Smooth muscle cell (in vitro differentiated cells): ENCODE data around the gene TMEM18. TPM values are rescaled to one million over a fixed set of nuclear protein-coding genes. Genes with fewer than 3 reads are reported as not detected.

Source experiments
- DNase-seq: peaks from one replicate; lab custom pipeline; 2025; ENCODE audit not compliant: unreplicated experiment; lab: John Stamatoyannopoulos, UW
- H2AFZ ChIP-seq: fragments of 200-600 bp; sonication (generic); 2 replicates; pipeline ENCODE4 v1.6.0; 2016; ENCODE audit warnings: antibody characterized with exemption, low read depth, mild to moderate bottlenecking
- H3F3A ChIP-seq: fragments of 200-600 bp; sonication (generic); 2 replicates; pipeline ENCODE4 v1.6.0; 2017; ENCODE audit warnings: antibody characterized with exemption, low read depth
- H3K27ac ChIP-seq: fragments of 200-600 bp; sonication (generic); 2 replicates; pipeline ENCODE4 v1.5.1; 2016; ENCODE audit warnings: low read depth, mild to moderate bottlenecking
- H3K27me3 ChIP-seq: fragments of 200-600 bp; sonication (generic); 2 replicates; pipeline ENCODE4 v1.6.1; 2016; ENCODE audit warnings: low read depth, mild to moderate bottlenecking
- H3K36me3 ChIP-seq: fragments of 200-600 bp; sonication (generic); 2 replicates; pipeline ENCODE4 v1.5.1; 2016; ENCODE audit warnings: low read depth
- H3K4me1 ChIP-seq: fragments of 200-600 bp; sonication (generic); 2 replicates; pipeline ENCODE4 v1.5.1; 2016; ENCODE audit warnings: low read depth
- H3K4me2 ChIP-seq: fragments of 200-600 bp; sonication (generic); 2 replicates; pipeline ENCODE4 v1.6.0; 2016; ENCODE audit warnings: mild to moderate bottlenecking
- H3K4me3 ChIP-seq: fragments of 200-600 bp; sonication (generic); 2 replicates; pipeline ENCODE4 v1.5.1; 2016; ENCODE audit warnings: mild to moderate bottlenecking
- H3K79me2 ChIP-seq: fragments of 200-600 bp; sonication (generic); 2 replicates; pipeline ENCODE4 v1.6.0; 2016; ENCODE audit warnings: low read depth, mild to moderate bottlenecking
- H3K9ac ChIP-seq: fragments of 200-600 bp; sonication (generic); 2 replicates; pipeline ENCODE4 v1.6.0; 2016; ENCODE audit warnings: low read depth
- H3K9me3 ChIP-seq: fragments of 200-600 bp; sonication (generic); replicated peaks from 2 replicates; pipeline ENCODE4 v1.5.1; 2016; ENCODE audit warnings: low read depth
- H4K20me1 ChIP-seq: fragments of 200-600 bp; sonication (generic); 2 replicates; pipeline ENCODE4 v1.6.0; 2016; ENCODE audit warnings: low read depth
- WGBS: methylation state at CpG from one replicate; pipeline ENCODE4 v1.1.7; 2016; ENCODE audit warnings: low lambda C conversion rate; 5-methylcytosine and 5-hydroxymethylcytosine counted together
- polyA plus RNA-seq: library from polyadenylated mRNA; unstranded; fragments of >200 nt; fragmentation: Nextera tagmentation; extraction: Ambion mirVana; gene quantifications from 2 replicates; pipeline ENCODE4 v1.2.1, GENCODE V29; 2016
- total RNA-seq: library from RNA; depleted of rRNA; stranded (reverse); fragments of >200 nt; gene quantifications from 2 replicates; pipeline ENCODE4 v1.2.3, GENCODE V29; 2014
- TF ChIP-seq, protein P1 (sequence below): fragments of 200-600 bp; sonication (generic); IDR thresholded peaks from 2 replicates; pipeline ENCODE4 v1.5.1; 2017; ENCODE audit warnings: borderline replicate concordance, mild to moderate bottlenecking, antibody characterized with exemption; ENCODE audit not compliant: insufficient read depth, poor library complexity, severe bottlenecking

Gene TMEM18
- total and polyA plus RNA-seq, 2 experiments from 2014 or later, result 18.3 to 29.1 TPM

DNA sequence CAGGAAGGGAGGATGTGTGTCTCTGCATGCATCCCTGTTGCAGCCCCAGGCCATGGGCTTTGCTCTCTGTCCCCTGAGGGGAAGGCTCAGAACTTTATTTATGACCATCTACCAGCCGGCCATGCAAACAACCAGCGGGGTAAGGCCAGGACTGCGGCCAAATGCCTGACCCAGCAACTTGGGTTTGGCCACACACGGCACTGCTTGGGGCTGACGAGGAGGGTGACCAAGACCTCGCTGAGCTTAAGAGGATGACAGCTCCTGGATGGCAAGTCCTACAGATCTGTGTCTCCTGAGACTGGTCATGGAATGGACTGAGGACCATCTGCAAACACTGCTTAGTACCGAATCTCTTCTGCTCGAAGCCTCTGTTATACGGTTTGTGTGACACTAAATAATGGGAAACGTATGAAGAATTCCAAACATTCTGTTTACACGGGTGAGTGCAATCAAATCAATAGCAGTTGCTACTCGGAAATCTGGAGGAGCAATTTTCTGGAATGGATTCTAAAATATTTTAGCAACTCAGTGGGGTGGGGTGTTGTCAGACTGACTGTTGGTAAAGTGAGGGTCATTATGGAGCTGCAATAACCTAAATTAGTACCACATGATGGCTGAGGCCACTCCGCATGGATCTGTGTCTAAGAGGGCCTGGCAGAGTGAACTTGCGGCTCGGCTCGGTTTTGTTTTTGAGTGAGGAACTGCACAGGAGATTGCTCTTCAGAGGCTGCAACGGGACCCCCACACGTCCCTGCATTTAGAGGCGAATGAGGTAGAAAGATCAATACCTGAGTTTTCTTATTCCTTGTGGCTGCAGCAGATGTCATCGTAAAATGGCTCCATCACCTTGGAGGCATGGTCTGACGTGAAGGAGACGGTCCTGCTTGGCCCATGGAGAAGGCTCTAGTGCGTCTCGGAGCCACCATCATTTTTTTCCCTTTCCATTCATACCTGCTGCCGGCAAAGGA lies 26.6 kb downstream of the TMEM18 start:
- Histone ChIP-seq H3K27ac (no peak overlapping the region), H3K4me3 (no peak overlapping the region), H3K9me3 (no peaks in the 10 kb centered on the region), H3K4me2 (no peak overlapping the region), H3K79me2 (no peaks in the 10 kb centered on the region), H3K9ac (no peak overlapping the region), H3K4me1 (no peaks in the 10 kb centered on the region), H2AFZ (no peak overlapping the region), H3K27me3 (peaks cover under 1% of the 10 kb centered on the region), H4K20me1 (no peaks in the 10 kb centered on the region), H3K36me3 (no peaks in the 10 kb centered on the region), H3F3A (no peaks in the 10 kb centered on the region)
- WGBS, result 90% methylated on average over 25 of the region's 25 CpGs
- TF ChIP-seq, protein P1, sequence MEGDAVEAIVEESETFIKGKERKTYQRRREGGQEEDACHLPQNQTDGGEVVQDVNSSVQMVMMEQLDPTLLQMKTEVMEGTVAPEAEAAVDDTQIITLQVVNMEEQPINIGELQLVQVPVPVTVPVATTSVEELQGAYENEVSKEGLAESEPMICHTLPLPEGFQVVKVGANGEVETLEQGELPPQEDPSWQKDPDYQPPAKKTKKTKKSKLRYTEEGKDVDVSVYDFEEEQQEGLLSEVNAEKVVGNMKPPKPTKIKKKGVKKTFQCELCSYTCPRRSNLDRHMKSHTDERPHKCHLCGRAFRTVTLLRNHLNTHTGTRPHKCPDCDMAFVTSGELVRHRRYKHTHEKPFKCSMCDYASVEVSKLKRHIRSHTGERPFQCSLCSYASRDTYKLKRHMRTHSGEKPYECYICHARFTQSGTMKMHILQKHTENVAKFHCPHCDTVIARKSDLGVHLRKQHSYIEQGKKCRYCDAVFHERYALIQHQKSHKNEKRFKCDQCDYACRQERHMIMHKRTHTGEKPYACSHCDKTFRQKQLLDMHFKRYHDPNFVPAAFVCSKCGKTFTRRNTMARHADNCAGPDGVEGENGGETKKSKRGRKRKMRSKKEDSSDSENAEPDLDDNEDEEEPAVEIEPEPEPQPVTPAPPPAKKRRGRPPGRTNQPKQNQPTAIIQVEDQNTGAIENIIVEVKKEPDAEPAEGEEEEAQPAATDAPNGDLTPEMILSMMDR, result no peak
- no peak for DNase-seq

DNA sequence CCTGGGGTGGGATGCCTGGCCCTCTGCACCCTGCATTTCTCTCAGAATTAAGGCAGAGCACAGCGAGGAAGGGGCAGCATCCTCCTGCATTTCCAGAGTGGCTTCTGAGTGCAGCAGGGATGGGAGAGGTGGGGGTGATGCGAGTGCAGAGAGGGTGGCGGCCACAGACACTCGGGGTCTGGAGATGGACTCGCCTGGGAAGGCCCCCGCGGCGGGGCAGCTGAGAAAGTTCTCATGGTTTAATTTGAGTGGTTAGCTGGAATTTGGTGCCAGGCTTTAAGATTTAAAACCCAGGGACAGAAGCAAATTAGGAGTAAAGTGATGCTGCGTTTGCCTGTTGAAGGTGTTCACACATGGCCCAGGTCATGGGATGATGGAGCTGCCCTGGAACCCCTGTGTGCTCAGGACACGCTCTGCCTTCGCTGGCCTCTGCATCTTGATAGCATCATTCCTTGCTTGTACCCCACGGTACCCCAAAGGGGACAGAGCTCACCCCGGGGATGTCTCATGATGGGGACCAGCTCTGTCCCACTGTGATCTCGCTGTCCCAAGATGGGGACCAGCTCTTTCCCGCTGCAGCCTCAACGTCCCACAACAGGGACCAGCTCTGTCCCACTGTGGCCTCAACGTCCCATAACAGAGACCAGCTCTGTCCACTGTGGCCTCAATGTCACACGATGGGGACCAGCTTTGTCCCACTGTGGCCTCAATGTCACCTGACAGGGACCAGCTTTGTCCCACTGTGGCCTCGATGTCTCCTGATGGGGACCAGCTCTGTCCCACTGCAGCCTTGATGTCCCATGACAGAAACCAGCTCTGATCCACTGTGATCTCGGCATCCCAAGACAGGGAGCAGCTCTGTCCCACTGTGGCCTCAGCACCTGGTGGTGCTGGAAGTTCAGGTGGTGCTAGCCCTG lies 27.5 kb downstream of the TMEM18 start:
- Histone ChIP-seq H3K36me3 (no peaks in the 10 kb centered on the region), H3F3A (no peaks in the 10 kb centered on the region), H3K9ac (no peak overlapping the region), H3K9me3 (no peaks in the 10 kb centered on the region), H2AFZ (no peak overlapping the region), H3K79me2 (no peaks in the 10 kb centered on the region), H4K20me1 (no peaks in the 10 kb centered on the region), H3K4me1 (no peaks in the 10 kb centered on the region), H3K4me3 (no peak overlapping the region), H3K27me3 (peaks cover 7% of the 10 kb centered on the region), H3K27ac (no peak overlapping the region), H3K4me2 (no peak overlapping the region)
- TF ChIP-seq, protein P1, result no peak
- no peak for DNase-seq
- 88% methylated on average over 20 of the region's 20 CpGs for WGBS

DNA sequence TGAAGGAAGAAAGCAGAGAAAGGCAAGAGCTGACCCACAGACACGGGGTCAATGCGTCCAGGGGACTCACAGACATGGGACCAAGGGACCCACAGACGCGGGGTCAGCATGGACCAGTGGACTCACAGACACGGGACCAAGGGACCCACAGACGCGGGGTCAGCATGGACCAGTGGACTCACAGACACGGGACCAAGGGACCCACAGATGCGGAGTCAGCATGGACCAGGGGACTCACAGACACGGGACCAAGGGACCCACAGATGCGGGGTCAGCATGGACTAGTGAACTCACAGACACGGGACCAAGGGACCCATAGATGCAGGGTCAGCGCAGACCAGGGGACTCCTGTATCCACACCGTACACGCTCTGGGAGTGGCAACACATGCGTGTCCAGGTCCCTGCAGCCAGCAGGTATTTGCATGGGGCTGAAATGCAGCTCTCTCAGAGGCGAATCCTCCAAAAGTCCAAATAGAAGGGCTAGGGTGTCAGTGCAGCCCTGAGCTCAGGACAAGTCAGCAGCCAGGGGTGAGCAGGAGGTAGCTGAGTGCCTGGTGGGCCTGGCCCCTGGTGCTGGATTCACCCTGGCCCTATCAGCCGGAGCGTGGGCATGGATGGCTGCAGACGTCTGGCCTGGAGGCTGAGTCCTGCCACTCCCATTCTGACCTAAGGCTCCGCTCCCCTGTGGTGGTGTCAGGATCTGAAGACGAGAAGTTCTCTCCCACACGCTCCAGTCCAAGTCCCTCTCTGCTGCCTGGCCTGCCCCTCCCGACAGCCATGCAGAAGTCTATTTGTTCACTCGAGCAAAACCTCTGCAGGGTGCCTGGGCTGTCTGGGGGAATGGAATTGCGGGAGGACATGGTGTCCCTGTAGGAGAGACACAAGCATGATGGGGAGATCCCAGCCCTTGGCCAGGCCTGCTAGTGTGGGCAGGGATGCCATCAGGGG lies 28.5 kb downstream of the TMEM18 start:
- no peaks in the 10 kb centered on the region for H3F3A ChIP-seq
- no peak overlapping the region for H3K4me2 ChIP-seq
- TF ChIP-seq, protein P1, result no peak
- no peaks in the 10 kb centered on the region for H4K20me1 ChIP-seq
- no peak for DNase-seq
- H3K4me1 ChIP-seq, result no peaks in the 10 kb centered on the region
- 88% methylated on average over 26 of the region's 26 CpGs for WGBS
- H3K27me3 ChIP-seq, result peaks cover 7% of the 10 kb centered on the region
- H3K79me2 ChIP-seq, result no peaks in the 10 kb centered on the region
- H3K4me3 ChIP-seq, result no peak overlapping the region
- H2AFZ ChIP-seq, result no peak overlapping the region
- no peaks in the 10 kb centered on the region for H3K9me3 ChIP-seq
- no peaks in the 10 kb centered on the region for H3K36me3 ChIP-seq
- H3K9ac ChIP-seq, result no peak overlapping the region
- H3K27ac ChIP-seq, result no peak overlapping the region
